WI38 (cell line): Measurements from ENCODE around the gene ELP5.

Experiments
- H3K4me3 ChIP-seq: 2 replicates; pipeline ENCODE4 v1.5.1; 2011; ENCODE audit warnings: low read depth, mild to moderate bottlenecking, control low read depth, low read length
- TF ChIP-seq, protein P1 (sequence below): IDR thresholded peaks from 2 replicates; pipeline ENCODE4 v1.5.1; 2012; ENCODE audit warnings: low read depth, mild to moderate bottlenecking, control low read depth, low read length

The ELP5 gene

DNA sequence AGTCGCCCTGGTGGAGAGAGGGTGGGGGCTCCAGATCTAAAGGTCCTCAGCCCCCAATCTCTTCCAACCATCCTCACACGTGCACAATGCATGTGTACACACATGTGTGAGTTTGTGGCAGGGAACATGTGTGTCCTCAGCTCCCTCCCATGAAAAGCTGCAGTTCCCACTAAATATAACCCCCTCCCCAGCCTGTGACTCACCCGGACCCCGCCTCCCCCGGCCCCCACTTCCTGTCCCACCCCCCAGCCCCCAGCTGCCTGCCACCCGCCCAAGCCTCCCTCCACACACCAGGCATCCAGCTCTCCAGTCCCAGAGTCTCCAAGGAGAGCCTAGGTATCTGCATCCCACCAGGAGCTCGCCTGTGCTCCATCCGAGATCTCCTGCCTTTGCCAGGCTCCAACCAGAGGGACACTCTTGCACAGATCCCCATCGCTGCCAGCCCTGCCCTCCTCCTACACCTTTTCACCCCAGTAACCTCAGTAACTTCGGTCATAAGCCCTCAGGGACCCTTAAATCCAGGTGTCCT, 36.3 kb upstream of the ELP5 start:
- H3K4me3 ChIP-seq: peak overlapping the region; percentile 72

DNA sequence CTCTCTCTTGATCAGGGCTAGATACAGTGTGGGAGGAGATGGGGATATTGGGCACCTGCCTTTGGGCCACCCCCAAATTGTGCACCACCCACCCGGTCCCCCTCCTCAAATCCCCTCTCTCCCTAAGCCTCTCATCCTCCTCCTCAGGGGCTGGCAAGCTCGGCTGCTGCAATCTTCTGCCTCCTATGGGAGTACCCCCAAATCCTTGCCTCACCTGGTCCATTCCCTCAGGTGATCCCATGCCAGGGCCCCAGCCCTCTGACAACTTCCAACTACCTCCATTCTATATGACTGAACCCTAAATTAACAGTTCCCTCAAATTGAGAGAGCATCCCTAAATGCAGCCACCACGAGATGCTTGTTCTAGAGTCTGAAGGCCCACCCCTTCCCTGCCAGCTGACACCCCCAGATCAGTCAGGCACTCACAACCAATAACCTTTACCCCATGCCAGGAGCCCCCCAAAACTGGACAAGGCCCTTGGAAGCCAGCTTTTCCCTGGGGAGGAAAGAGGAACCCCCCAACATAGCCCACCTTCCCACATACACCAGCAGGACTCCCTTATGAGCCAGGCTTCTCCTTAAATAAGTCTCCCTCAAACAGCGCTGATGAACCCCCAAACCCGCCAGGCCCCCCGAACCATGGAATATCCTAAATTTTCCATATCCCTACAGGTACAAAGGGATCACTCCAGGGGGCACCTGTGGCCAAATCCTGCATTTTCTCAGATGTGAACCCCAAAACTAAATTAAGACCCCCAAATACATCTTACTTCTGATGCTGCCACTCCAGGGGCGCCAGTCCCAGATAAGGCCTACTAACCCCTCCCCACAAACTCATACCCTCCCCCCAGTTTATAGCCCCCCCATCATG, 35.5 kb upstream of the ELP5 start:
- TF ChIP-seq, protein P1, sequence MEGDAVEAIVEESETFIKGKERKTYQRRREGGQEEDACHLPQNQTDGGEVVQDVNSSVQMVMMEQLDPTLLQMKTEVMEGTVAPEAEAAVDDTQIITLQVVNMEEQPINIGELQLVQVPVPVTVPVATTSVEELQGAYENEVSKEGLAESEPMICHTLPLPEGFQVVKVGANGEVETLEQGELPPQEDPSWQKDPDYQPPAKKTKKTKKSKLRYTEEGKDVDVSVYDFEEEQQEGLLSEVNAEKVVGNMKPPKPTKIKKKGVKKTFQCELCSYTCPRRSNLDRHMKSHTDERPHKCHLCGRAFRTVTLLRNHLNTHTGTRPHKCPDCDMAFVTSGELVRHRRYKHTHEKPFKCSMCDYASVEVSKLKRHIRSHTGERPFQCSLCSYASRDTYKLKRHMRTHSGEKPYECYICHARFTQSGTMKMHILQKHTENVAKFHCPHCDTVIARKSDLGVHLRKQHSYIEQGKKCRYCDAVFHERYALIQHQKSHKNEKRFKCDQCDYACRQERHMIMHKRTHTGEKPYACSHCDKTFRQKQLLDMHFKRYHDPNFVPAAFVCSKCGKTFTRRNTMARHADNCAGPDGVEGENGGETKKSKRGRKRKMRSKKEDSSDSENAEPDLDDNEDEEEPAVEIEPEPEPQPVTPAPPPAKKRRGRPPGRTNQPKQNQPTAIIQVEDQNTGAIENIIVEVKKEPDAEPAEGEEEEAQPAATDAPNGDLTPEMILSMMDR: no peak
- H3K4me3 ChIP-seq: peak overlapping the region; percentile 72

More for the DNA sequence above, 36.3 kb upstream of the ELP5 start:
- TF ChIP-seq, protein P1: no peak

DNA sequence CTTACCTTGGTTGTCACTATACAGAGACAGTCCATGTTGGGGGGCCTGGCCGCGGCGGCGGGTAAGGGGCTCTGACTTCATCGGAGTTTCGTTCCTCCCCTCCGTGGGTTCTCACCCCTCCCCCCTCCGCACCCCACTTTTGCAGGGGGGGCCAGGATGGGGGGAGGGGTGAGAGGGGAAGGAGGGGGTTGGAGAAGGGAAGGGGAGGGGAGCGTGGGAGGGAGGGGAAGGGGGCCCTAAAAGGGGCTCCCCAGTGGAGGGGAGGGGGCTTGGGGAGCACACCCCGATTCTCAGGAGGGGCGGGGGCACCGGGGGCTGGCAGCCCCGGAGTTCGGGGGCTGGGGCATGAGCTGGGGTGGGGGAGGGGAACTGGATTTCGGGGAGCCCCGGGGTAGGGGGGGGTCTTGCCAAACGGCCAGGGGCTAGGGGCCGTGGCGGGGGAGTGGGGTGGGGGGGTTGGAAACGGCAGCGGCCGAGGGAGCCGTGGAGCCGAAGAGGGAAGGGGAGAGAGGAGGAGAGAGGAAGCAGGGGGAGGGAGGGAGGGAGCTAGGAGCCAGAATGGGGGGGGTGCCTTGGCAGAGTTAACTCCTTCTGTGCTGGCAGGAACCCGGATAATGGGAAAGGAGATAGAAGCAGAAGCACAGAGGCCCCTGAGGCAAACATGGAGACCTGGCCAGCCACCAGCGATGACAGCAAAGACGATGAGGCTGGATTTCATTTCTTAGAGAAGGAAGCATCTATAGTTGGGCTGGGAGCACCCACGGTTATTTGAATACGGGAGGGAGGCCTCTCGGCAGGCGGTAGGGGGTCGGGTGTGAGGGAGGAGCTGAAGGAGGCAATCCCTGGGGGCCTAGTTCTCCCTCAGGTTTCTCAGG, 34.7 kb upstream of the ELP5 start:
- TF ChIP-seq, protein P1: no peak
- peak overlapping the region; percentile 72 for H3K4me3 ChIP-seq

DNA sequence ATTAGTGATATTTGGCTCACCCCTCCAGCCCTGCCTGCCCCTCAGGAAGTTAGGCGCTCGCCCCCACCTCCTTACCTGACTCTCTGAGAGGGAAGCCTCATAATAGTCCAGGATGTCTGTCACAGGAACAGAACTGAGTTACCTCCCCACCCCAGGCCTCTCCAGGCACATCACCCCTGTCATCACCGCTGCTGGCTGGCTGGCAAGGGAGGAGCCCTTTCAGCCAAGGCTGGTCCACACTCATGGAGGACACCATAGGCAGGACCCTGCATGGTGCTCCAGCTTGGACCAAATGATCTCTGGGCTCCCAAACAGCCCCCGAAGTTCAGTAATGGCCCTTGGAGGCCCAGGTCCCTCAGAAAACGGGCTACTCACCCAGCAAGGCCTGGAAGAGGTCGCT, 33.8 kb upstream of the ELP5 start:
- TF ChIP-seq, protein P1: no peak
- peak overlapping the region; percentile 72 for H3K4me3 ChIP-seq

DNA sequence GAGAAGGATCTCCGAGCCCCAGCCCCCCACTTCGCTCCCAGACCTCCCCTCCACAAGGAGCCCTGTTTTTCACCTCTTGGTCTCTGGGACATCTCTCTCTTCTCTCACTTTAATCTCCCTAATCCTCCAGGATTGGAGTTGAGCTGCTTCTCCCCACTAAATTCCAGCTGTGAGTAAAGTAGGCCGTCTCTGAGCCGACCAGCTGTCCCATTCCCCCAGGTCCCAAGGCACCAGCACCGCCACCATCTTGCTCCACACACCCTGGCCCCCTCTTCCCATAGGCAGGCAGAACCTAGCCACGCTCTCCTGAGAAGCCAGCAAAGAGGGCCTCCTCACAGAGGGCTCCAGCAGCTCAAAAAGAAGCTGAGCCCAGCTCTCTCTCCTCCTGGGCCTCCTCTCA, 33.3 kb upstream of the ELP5 start:
- TF ChIP-seq, protein P1: no peak
- no peak overlapping the region for H3K4me3 ChIP-seq

DNA sequence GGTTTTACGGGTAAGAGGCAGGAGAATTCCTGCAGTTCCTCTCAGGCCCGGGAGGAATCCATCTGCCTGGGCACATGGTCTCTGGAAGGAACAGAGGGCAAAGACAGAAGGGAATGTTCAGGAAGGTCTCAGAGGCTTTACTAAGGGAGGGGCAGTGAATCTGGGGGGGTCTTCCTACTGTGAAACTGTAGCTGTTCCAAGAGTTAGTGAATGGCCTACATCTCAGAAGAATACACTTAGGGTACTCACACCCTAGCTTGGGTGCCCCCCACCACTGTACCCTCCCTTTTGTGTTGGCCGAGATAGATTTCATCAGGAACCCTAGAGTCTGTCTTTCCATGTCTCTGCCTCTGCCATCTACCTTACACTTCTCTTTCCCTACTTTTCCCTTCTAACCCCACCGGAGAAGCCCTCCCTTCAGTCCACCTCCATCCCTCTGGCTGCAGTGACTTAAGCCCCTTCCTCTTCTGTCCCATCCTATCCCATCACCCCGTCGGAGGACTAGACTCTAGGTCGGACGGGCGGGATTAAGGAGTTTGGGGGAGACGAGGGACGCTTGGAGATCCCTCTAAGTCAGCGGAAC, 32.7 kb upstream of the ELP5 start:
- H3K4me3 ChIP-seq: peak overlapping the region; percentile 92
- TF ChIP-seq, protein P1: no peak
